ENCODE data around the gene TCTN3. TPM values are rescaled to one million over a fixed set of nuclear protein-coding genes. Genes with fewer than 3 reads are reported as not detected.

The TCTN3 gene
- 16.6 TPM for total RNA-seq

GRCh38 chr10:95693668-95694534 is at the start of gene TCTN3:
TCTN3 (minus strand) TSS chr10:95693927; CDS start chr10:95693899, 28 bp downstream.

GRCh38 chr10:95656291-95657164 is 37.2 kb downstream of the TCTN3 start, which contains the start of gene ALDH18A1:
ALDH18A1 (minus strand) TSS chr10:95656711; CDS start chr10:95653377, 3,334 bp downstream.

Other genes with a start within 250 kb of the TCTN3 start
- 303 TPM for gene SORBS1, start 132.6 kb downstream of the TCTN3 start, total RNA-seq
- gene ALDH18A1, start 37.2 kb downstream of the TCTN3 start, total RNA-seq: 35.1 TPM
- 8.8 TPM for gene ENTPD1, start 62.2 kb upstream of the TCTN3 start, total RNA-seq
- 2.2 TPM for gene CC2D2B, start 214.0 kb upstream of the TCTN3 start, total RNA-seq